Heart left ventricle (tissue), 16 donors: Measurements from ENCODE around the gene PTPN3. TPM values are rescaled to one million over a fixed set of nuclear protein-coding genes. Genes with fewer than 3 reads are reported as not detected.

Source experiments
- ATAC-seq, 4 donors: fragments of 200-7000 bp; cut with Tn5 transposase; one replicate each; pipeline ENCODE4 v1.9.1; 2020 to 2022; ENCODE audit warnings: moderate library complexity in 4 of 4, mild to moderate bottlenecking in 3 of 4, moderate number of reproducible peaks in 1 of 4
- DNase-seq, 5 donors: peaks; one replicate each; pipeline ENCODE4 v3.0.0-alpha.2; 2020
- H3K27ac ChIP-seq, 12 donors: fragments of 200-600 bp; sonication (generic) in 4 of 12; one replicate each; pipeline versions ENCODE4 v1.5.0 to v1.8.0; 2016 to 2022; ENCODE audit warnings: mild to moderate bottlenecking in 2 of 12
- H3K27me3 ChIP-seq, 9 donors: fragments of 200-600 bp; sonication (generic) in 2 of 9; one replicate each; pipeline versions ENCODE4 v1.5.1 to v1.8.0; 2016 to 2022; ENCODE audit warnings: mild to moderate bottlenecking in 3 of 9
- H3K36me3 ChIP-seq, 9 donors: fragments of 200-600 bp; sonication (generic) in 2 of 9; one replicate each; pipeline versions ENCODE4 v1.5.0 to v1.8.0; 2018 to 2022; ENCODE audit warnings: mild to moderate bottlenecking in 2 of 9
- H3K4me1 ChIP-seq, 12 donors: fragments of 200-600 bp; sonication (generic) in 4 of 12; one replicate each; pipeline versions ENCODE4 v1.5.0 to v1.8.0; 2016 to 2022; ENCODE audit warnings: mild to moderate bottlenecking in 3 of 12
- H3K4me3 ChIP-seq, 12 donors: fragments of 200-600 bp; sonication (generic) in 4 of 12; one replicate each; pipeline versions ENCODE4 v1.5.0 to v1.8.0; 2017 to 2022; ENCODE audit warnings: mild to moderate bottlenecking in 9 of 12, moderate library complexity in 4 of 12
- H3K9me3 ChIP-seq, 12 donors: fragments of 200-600 bp; sonication (generic) in 4 of 12; one replicate each; pipeline versions ENCODE4 v1.5.0 to v1.8.0; 2016 to 2022; ENCODE audit warnings: mild to moderate bottlenecking in 1 of 12
- CTCF ChIP-seq, 12 donors: fragments of 200-600 bp; sonication (generic) in 4 of 12; IDR thresholded peaks; one replicate each; pipeline versions ENCODE4 v1.5.0 to v1.8.0; 2018 to 2022; ENCODE audit warnings: antibody characterized with exemption in 12 of 12, mild to moderate bottlenecking in 5 of 12
- POLR2A ChIP-seq, 2 donors: fragments of 450-650 bp; IDR thresholded peaks; one replicate each; pipeline ENCODE4 v1.6.1; 2017; ENCODE audit warnings: antibody characterized with exemption in 2 of 2, mild to moderate bottlenecking in 2 of 2, moderate library complexity in 2 of 2
- WGBS, 4 donors: extraction: QIAGEN DNeasy Blood & Tissue Kit in 2 of 4; methylation state at CpG; one replicate each; pipeline versions ENCODE4 v1.1.5 to v1.1.7; 2013 to 2018; 5-methylcytosine and 5-hydroxymethylcytosine counted together
- intact Hi-C, 10 donors: fragments of 100-400 bp; cut with DNase I; formaldehyde crosslinking; loops; one replicate each; pipeline versions ENCODE4 v1.11.1 to v1.14.2; 2022
- polyA plus RNA-seq, 2 donors: library from polyadenylated mRNA; stranded (reverse); fragments of 200-250 nt; gene quantifications; one replicate each; pipeline ENCODE4 v1.2.3, GENCODE V29; 2013
- total RNA-seq, 9 donors: library from RNA; depleted of rRNA in 2 of 9; stranded (reverse); fragments of >200 nt in 2 of 9; fragmentation: NEBNext Ultra II Directional in 3 of 9; extraction: Animal tissue kit (Norgen Biotek cat#: 25700) in 3 of 9; gene quantifications; one replicate each; pipeline versions ENCODE4 v1.1.0 to v1.2.4, GENCODE V29; 2016 to 2023
- donor health status: ischemic (EF 13 %, LVEDD 7.1; RV severe dilation, severe dysfunction).
- donor health status: healthy with polysubstance abuse.
- donor health status: DM: no; HTN: yes; CAD: no.
- donor health status: DM: no; HTN: no; CAD: no.
- donor health status: ischemic (EF 25% LVEDD 6.9; RV normal size, moderate dysfunction).
- donor health status: ischemic (EF 25% LVEDD 5.7; RV mildly dilated, moderate dysfunction).
- donor health status: healthy.
- donor health status: DM: yes; HTN: yes; CAD: no.
- donor health status: ischemic (EF 35%, LVEDD 5.7; RV mildly dilated, moderate dysfunction).
- donor health status: nonischemic (EF 11% LVEDD 7.7; RV severe dilation, severe dysfunction).
- donor health status: DM: yes; HTN: yes; CAD: no.
- donor health status: PGD.
- donor health status: ischemic (EF 29% LVEDD 5.4; RV normal size, mild dysfunction).
- donor health status: nonischemic (EF 23%, LVEDD 6.1; RV moderate dilation, normal function).

The PTPN3 gene
- total and polyA plus RNA-seq, 11 donors, result 6.9 to 77.0 (median 51.7) TPM

GRCh38 chr9:109519366-109519765, 21.3 kb upstream of the PTPN3 start:
- 68 to 71% (median 69%) methylated on average over 5 of the region's 5 CpGs for WGBS, 4 donors
- DNase-seq (no peak), ATAC-seq (no peak)
- Histone ChIP-seq H3K4me1 (no peaks in the 10 kb centered on the region), H3K4me3 (no peak overlapping the region), H3K36me3 (no peaks in the 10 kb centered on the region), H3K9me3 (no peaks in the 10 kb centered on the region), H3K27ac (no peak overlapping the region), H3K27me3 (peaks cover 0 to 2% (median 0%) of the 10 kb centered on the region in 9 donors)
- intact Hi-C loops, result loop anchor here in 6 of 10 donors (5.0 to 10.0 kb wide), 4 partner anchors 75 to 275 kb away; no protein-coding TSS in a partner anchor
- TF ChIP-seq POLR2A (IDR thresholded peaks at IDR 0.05) (no peak), CTCF (IDR thresholded peaks at IDR 0.05) (no peak)

- no peak for TF ChIP-seq POLR2A (IDR thresholded peaks at IDR 0.05)
- no peak for TF ChIP-seq CTCF (IDR thresholded peaks at IDR 0.05)
- peaks cover 0 to 2% (median 0%) of the 10 kb centered on the region in 9 donors for H3K27me3 ChIP-seq
- H3K9me3 ChIP-seq, result no peaks in the 10 kb centered on the region
- H3K4me3 ChIP-seq, result no peak overlapping the region
- ATAC-seq, result no peak
- WGBS, 4 donors, result 84 to 90% (median 87%) methylated on average over 4 of the region's 4 CpGs
- no peak for DNase-seq
- no peak overlapping the region for H3K27ac ChIP-seq
- intact Hi-C loops, result loop anchor here in 6 of 10 donors (5.0 to 10.0 kb wide), 4 partner anchors 74 to 274 kb away; no protein-coding TSS in a partner anchor
- no peaks in the 10 kb centered on the region for H3K4me1 ChIP-seq
- H3K36me3 ChIP-seq, result no peaks in the 10 kb centered on the region
Measured at GRCh38 chr9:109518621-109519335, 20.7 kb upstream of the PTPN3 start.

- no peaks in the 10 kb centered on the region for H3K4me1 ChIP-seq
- ATAC-seq, result no peak
- no peaks in the 10 kb centered on the region for H3K9me3 ChIP-seq
- 71 to 92% (median 80%) methylated on average over 1 of the region's 1 CpG for WGBS, 4 donors
- H3K36me3 ChIP-seq, result no peaks in the 10 kb centered on the region
- intact Hi-C loops, result loop anchor here in 6 of 10 donors (5.0 to 10.0 kb wide), 4 partner anchors 73 to 273 kb away; no protein-coding TSS in a partner anchor
- no peak overlapping the region for H3K4me3 ChIP-seq
- peaks cover 0 to 2% (median 0%) of the 10 kb centered on the region in 9 donors for H3K27me3 ChIP-seq
- H3K27ac ChIP-seq, result no peak overlapping the region
- DNase-seq, result no peak
- TF ChIP-seq CTCF (IDR thresholded peaks at IDR 0.05) (no peak), POLR2A (IDR thresholded peaks at IDR 0.05) (no peak)
Measured at GRCh38 chr9:109517901-109518377, 19.8 kb upstream of the PTPN3 start.

- H3K27me3 ChIP-seq, result peaks cover 0 to 2% (median 0%) of the 10 kb centered on the region in 9 donors
- no peaks in the 10 kb centered on the region for H3K9me3 ChIP-seq
- TF ChIP-seq CTCF (IDR thresholded peaks at IDR 0.05), result no peak
- TF ChIP-seq POLR2A (IDR thresholded peaks at IDR 0.05), result no peak
- 82 to 85% (median 84%) methylated on average over 3 of the region's 3 CpGs for WGBS, 4 donors
- H3K27ac ChIP-seq, result no peak overlapping the region
- DNase-seq (no peak), ATAC-seq (no peak)
- no peaks in the 10 kb centered on the region for H3K4me1 ChIP-seq
- intact Hi-C loops, result loop anchor here in 5 of 10 donors (10.0 kb wide), 3 partner anchors 69 to 269 kb away; no protein-coding TSS in a partner anchor
- H3K36me3 ChIP-seq, result no peaks in the 10 kb centered on the region
- no peak overlapping the region for H3K4me3 ChIP-seq
Measured at GRCh38 chr9:109513871-109514270, 15.8 kb upstream of the PTPN3 start.
